Skeletal muscle satellite cell (primary cell): ENCODE data around the gene CLMN.

Experiments used
- H3K27me3 ChIP-seq: 2 replicates; pipeline ENCODE4 v1.7.0; 2013; ENCODE audit warnings: low read length; ENCODE audit not compliant: control insufficient read depth, insufficient read depth
- H3K36me3 ChIP-seq: 2 replicates; pipeline ENCODE4 v1.7.0; 2013; ENCODE audit warnings: mild to moderate bottlenecking, control low read depth, low read length; ENCODE audit not compliant: insufficient read depth
- H3K4me1 ChIP-seq: 2 replicates; pipeline ENCODE4 v1.7.0; 2013; ENCODE audit warnings: low read length; ENCODE audit not compliant: control insufficient read depth, insufficient read depth
- H3K4me2 ChIP-seq: 2 replicates; pipeline ENCODE4 v1.7.0; 2013; ENCODE audit warnings: mild to moderate bottlenecking, low read length
- H3K4me3 ChIP-seq: 2 replicates; pipeline ENCODE4 v1.7.0; 2013; ENCODE audit warnings: low read length
- H3K9ac ChIP-seq: 2 replicates; pipeline ENCODE4 v1.7.0; 2013; ENCODE audit warnings: mild to moderate bottlenecking, low read depth, low read length, moderate library complexity
- H3K9me3 ChIP-seq: replicated peaks from 2 replicates; pipeline ENCODE4 v1.7.0; 2013; ENCODE audit warnings: mild to moderate bottlenecking, control low read depth, low read length

CLMN gene

DNA sequence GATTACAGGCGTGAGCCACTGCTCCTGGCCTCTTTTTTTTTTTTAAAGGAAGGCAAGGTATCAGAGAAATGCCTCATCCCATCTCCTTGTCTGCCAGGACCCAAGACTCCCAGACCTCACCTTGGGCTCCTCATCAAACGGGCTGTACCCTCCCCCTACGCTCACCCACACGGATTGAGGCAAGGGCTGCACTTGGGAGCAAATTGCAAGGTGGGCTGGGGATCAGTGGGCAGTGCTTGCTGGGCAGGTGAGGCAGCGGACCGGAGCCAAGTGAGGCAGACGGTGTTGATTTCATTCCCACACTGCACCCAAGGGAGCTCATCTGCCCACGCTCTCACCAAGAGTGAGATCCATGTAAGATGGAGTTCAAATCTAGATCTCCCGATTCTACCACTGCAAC lies 121.4 kb downstream of the CLMN start:
- Histone ChIP-seq H3K9ac (no peak overlapping the region), H3K4me3 (no peak overlapping the region), H3K4me1 (no peaks in the 10 kb centered on the region), H3K27me3 (no peaks in the 10 kb centered on the region), H3K36me3 (no peaks in the 10 kb centered on the region), H3K4me2 (no peak overlapping the region), H3K9me3 (no peaks in the 10 kb centered on the region)

DNA sequence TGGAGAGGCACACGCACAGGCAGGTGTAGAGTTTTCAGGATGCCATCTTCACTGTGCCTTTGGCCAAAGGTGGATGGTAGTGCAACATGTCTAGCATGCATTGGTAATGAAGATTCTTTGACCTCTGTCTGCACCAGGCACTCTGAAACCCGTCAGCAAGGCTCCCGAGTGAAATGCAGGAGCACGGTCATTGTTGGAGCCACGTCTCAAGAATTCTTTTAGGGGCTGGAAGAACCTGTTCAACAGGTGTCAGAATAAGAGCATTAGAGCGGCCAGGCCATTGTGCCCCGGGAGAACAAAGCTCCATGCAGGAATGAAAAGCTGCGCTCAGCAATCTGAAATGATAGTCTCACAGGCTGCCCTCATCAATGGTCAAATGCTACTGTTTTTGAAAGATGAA lies 122.2 kb downstream of the CLMN start:
- Histone ChIP-seq H3K36me3 (no peaks in the 10 kb centered on the region), H3K9ac (no peak overlapping the region), H3K27me3 (no peaks in the 10 kb centered on the region), H3K4me1 (no peaks in the 10 kb centered on the region), H3K4me2 (no peak overlapping the region), H3K9me3 (no peaks in the 10 kb centered on the region), H3K4me3 (no peak overlapping the region)

- H3K9me3 ChIP-seq, result no peaks in the 10 kb centered on the region
- H3K4me3 ChIP-seq, result no peak overlapping the region
- H3K4me1 ChIP-seq, result no peaks in the 10 kb centered on the region
These were observed 122.7 kb downstream of the CLMN start for GRCh38 chr14:95196826-95197545.

DNA sequence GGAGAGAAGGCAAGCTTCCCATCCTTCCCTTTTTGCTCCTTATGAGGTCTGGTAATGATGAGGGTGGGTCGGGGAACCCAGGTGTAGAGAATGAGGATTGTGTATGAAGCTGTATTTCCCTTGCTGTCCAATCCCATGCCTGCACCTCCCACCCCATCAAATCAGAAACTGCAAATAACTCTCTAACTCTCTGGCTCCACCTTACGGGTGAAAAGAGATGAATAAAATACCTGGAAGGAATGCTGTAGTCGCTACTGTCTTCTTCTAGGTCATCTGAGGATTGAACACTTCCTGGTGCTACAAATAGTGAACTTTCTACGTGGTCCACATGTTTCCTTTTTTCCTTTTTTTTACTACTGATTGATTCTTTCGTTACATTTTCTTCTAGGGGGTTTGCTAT lies 123.4 kb downstream of the CLMN start:
- Histone ChIP-seq H3K36me3 (no peaks in the 10 kb centered on the region), H3K9ac (no peak overlapping the region), H3K9me3 (no peaks in the 10 kb centered on the region), H3K4me1 (no peaks in the 10 kb centered on the region), H3K4me3 (no peak overlapping the region), H3K4me2 (no peak overlapping the region), H3K27me3 (no peaks in the 10 kb centered on the region)

More at GRCh38 chr14:95196826-95197545, 122.7 kb downstream of the CLMN start:
- no peaks in the 10 kb centered on the region for H3K36me3 ChIP-seq
- no peaks in the 10 kb centered on the region for H3K27me3 ChIP-seq
- no peak overlapping the region for H3K4me2 ChIP-seq
- H3K9ac ChIP-seq, result no peak overlapping the region

DNA sequence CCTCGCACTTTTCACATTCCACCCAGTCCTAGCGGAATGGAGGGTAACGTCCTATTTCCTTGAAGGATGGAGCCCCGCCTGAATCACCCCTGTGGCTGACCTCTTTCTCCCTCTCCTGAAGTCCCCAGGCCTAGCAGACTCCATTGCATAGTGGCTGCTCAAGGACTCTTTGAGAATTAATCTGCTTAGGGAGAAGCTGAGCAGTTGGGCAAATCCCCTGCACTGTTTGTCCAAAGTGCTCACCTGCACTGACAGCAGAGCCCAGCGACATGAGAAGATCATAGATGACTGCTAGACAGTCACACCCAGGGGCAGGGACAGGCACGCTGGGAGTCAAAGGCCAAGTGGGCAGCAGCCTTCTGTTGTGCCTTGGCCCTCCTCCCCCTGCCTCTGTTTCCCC lies 124.7 kb downstream of the CLMN start:
- Histone ChIP-seq H3K9ac (no peak overlapping the region), H3K27me3 (no peaks in the 10 kb centered on the region), H3K36me3 (no peaks in the 10 kb centered on the region), H3K4me3 (no peak overlapping the region), H3K9me3 (no peaks in the 10 kb centered on the region), H3K4me1 (no peaks in the 10 kb centered on the region), H3K4me2 (no peak overlapping the region)

DNA sequence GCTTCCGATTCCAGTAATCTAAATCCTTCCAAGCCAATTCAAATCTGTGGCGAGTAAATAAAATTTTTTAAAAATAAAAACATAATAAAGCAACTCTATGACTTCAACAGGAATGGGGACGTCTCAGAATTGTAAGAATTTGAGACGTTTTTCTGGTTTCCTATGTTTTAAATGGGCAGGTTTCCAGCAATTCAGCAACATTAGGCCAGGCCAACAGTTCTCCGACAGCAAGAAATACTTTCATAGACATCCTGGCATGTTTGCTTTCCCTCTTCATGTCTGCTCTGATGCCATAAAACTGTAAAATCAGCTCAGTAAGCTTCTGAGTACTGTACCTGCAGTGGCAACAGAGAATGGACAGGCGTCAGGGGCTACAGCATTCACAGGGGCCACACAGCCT lies 126.6 kb downstream of the CLMN start:
- Histone ChIP-seq H3K4me2 (no peak overlapping the region), H3K9ac (no peak overlapping the region), H3K9me3 (no peaks in the 10 kb centered on the region), H3K4me3 (no peak overlapping the region), H3K36me3 (no peaks in the 10 kb centered on the region), H3K27me3 (no peaks in the 10 kb centered on the region), H3K4me1 (no peaks in the 10 kb centered on the region)

GRCh38 chr14:95192311-95192710 lies 127.4 kb downstream of the CLMN start:
- Histone ChIP-seq H3K27me3 (no peaks in the 10 kb centered on the region), H3K9ac (no peak overlapping the region), H3K4me3 (no peak overlapping the region), H3K9me3 (no peaks in the 10 kb centered on the region), H3K36me3 (no peaks in the 10 kb centered on the region), H3K4me1 (no peaks in the 10 kb centered on the region), H3K4me2 (no peak overlapping the region)

- no peak overlapping the region for H3K4me2 ChIP-seq
- no peaks in the 10 kb centered on the region for H3K36me3 ChIP-seq
- H3K9ac ChIP-seq, result no peak overlapping the region
- no peaks in the 10 kb centered on the region for H3K9me3 ChIP-seq
- no peaks in the 10 kb centered on the region for H3K4me1 ChIP-seq
- no peak overlapping the region for H3K4me3 ChIP-seq
- H3K27me3 ChIP-seq, result no peaks in the 10 kb centered on the region
These were observed 128.1 kb downstream of the CLMN start for GRCh38 chr14:95191445-95192199.

GRCh38 chr14:95190857-95191256 lies 128.9 kb downstream of the CLMN start:
- no peaks in the 10 kb centered on the region for H3K36me3 ChIP-seq
- H3K9ac ChIP-seq, result no peak overlapping the region
- no peak overlapping the region for H3K4me3 ChIP-seq
- H3K4me2 ChIP-seq, result no peak overlapping the region
- H3K9me3 ChIP-seq, result no peaks in the 10 kb centered on the region
- H3K4me1 ChIP-seq, result no peaks in the 10 kb centered on the region
- no peaks in the 10 kb centered on the region for H3K27me3 ChIP-seq

DNA sequence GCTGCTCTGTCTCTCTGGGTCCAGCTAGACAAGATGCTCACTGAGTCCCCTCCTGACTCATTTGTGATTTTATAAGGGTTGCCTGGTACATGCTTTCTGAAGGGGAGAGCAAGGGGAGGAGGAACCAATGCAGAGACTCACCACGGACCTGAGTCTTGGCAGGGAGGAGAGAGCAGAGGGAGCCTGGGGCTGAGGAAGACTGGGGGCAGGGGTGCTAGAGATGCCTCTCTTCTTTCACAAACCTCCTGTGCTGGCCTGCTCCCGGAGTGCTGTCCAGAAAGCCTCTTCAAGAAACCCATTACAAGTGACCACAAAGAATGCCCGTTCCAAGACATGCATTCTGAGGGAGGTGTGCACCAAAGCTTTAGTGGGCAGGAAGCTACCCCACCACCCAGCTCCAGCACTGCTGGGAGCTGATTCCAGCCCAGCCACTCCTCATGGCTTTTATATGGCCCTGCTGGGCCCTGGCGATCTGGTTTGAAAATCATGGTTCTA lies 129.3 kb downstream of the CLMN start:
- Histone ChIP-seq H3K4me1 (no peaks in the 10 kb centered on the region), H3K4me3 (no peak overlapping the region), H3K9me3 (no peaks in the 10 kb centered on the region), H3K27me3 (no peaks in the 10 kb centered on the region), H3K4me2 (no peak overlapping the region), H3K36me3 (no peaks in the 10 kb centered on the region), H3K9ac (no peak overlapping the region)

DNA sequence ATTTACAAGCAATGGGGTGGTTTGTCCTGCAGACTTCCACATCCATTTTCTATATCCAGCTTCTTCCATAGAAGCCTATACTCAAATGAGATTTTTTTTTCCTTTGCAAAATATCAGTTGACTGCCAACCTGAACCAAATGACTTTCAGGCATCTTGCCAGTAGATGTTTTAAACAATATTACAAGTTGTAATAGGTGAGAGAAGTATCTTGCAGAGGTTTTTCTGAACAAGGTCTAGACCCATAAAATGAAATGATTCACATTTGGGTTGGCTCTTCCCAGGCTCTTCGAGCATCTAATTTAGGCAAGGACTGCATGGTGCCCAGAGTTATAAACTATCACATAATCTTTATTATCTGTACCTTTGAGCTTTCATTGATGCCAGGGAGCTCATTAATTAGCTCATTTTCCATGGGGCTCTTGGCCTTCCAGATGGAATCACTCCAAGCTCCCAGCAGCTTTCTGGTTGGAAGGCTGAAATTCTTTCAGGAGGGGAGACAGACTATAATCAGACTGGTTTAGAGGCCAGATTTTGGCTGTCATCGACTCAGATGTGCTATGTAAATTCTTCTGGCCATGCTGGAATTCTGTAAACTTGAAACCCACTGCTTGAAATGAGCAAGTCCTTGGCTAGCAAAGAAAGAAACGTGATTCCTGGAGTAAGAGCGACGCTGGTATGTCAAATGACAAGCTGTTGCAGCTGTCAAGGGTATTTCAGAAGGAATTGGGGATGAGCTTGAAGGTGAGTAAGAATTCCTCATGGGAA lies 130.2 kb downstream of the CLMN start:
- Histone ChIP-seq H3K27me3 (no peaks in the 10 kb centered on the region), H3K4me2 (no peak overlapping the region), H3K4me3 (no peak overlapping the region), H3K36me3 (no peaks in the 10 kb centered on the region), H3K4me1 (no peaks in the 10 kb centered on the region), H3K9ac (no peak overlapping the region), H3K9me3 (no peaks in the 10 kb centered on the region)
